ENCODE measurements around the gene HSPB9. TPM values are rescaled to one million over a fixed set of nuclear protein-coding genes. Genes with fewer than 3 reads are reported as not detected.

The HSPB9 gene
- total and polyA plus RNA-seq, 2 of the 8 experiments (the other 6 are each of a cell fraction or from before 2014, with no cell fraction given) = 0.27 to 0.30 TPM

DNA sequence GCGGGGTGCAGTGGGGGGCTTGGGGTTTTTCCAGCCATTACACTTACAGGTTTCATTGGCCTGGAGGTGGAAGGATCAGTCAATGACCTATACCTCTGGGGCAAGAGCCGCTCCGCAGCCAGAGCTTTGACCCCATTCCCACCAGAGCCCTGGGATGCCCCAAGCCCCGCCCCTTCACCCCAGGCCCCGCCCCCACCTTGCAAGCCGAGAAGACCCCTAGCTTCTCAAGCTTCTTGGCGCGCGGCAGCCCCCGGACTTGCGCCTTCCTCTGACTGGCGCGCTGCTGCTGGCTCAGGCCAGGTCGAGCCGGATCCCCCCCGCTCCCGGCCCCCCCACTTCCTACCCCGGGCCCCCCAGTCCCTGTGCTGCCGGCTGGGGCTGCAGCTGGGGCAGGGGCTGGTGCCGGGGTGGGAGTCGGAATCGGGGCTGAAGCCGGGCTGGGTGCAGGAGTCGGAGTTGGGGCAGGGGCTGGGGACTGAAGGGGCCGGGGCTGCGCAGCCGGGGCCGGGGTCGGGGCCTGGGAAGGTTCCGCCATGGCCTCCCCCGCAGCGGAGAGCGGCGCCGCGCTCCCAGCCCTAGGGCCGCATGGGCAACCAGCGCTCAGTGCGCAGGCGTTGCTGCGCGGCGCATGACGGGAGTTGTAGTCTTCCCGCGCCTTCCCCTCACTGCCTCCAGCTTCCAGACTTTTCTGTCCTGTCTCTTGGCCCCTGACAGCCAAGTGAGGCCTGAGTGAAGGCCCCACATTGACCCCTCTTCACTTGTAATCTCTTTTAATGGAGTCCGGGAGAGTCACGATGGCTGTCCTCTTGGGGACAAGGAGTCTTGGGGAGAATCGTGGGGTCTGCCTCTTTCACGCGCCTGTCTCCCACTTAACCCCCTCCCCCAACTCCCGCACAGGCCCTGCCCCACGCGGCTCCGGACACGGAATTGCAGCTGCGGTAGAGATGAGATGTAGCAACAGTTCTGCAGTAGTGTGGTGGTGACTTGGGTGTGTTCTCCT lies 1.5 kb upstream of the HSPB9 start, which contains the start of gene KAT2A (continued):
- TF ChIP-seq YY1 (IDR thresholded peaks at IDR 0.05; ENCODE audit: low read depth, low read length) = peak; percentile 50; the same call in 1 of the 2 replicates
- TF ChIP-seq BACH1 (IDR thresholded peaks at IDR 0.05; ENCODE audit: low read length) = no peak
- TF ChIP-seq, protein P1, sequence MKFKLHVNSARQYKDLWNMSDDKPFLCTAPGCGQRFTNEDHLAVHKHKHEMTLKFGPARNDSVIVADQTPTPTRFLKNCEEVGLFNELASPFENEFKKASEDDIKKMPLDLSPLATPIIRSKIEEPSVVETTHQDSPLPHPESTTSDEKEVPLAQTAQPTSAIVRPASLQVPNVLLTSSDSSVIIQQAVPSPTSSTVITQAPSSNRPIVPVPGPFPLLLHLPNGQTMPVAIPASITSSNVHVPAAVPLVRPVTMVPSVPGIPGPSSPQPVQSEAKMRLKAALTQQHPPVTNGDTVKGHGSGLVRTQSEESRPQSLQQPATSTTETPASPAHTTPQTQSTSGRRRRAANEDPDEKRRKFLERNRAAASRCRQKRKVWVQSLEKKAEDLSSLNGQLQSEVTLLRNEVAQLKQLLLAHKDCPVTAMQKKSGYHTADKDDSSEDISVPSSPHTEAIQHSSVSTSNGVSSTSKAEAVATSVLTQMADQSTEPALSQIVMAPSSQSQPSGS (IDR thresholded peaks at IDR 0.05; ENCODE audit: low read length) = no peak
- TF ChIP-seq HDAC2 (IDR thresholded peaks at IDR 0.05; ENCODE audit: borderline replicate concordance in 1 of 2, low read depth in 2 of 2, low read length in 2 of 2) = no peak
- TF ChIP-seq, protein P2, sequence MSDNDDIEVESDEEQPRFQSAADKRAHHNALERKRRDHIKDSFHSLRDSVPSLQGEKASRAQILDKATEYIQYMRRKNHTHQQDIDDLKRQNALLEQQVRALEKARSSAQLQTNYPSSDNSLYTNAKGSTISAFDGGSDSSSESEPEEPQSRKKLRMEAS (IDR thresholded peaks at IDR 0.05) = peak; percentile 77; the same call in 1 of the 2 replicates
- TF ChIP-seq KDM1A (IDR thresholded peaks at IDR 0.05; ENCODE audit: borderline replicate concordance, low read length) = no peak
- TF ChIP-seq CHD1 (IDR thresholded peaks at IDR 0.05; ENCODE audit: low read depth, low read length) = no peak
- TF ChIP-seq TCF12 (IDR thresholded peaks at IDR 0.05; ENCODE audit: low read depth, low read length) = no peak
- no peak for TF ChIP-seq TAF7 (optimal IDR thresholded peaks at IDR 0.05; ENCODE audit: borderline replicate concordance, low read depth, low read length)
- no peak for TF ChIP-seq JUN (IDR thresholded peaks at IDR 0.05; ENCODE audit: low read depth, low read length)
- TF ChIP-seq POLR2A (IDR thresholded peaks at IDR 0.05; ENCODE audit: control extremely low read depth in 1 of 2, low read depth in 2 of 2, low read length in 2 of 2) = peak in 1 of 2 experiments; percentile 81; a peak in 2 of 3 replicates
- no peak for TF ChIP-seq RFX5 (IDR thresholded peaks at IDR 0.05; ENCODE audit: borderline replicate concordance, low read depth, low read length)
- TF ChIP-seq CTCF (IDR thresholded peaks at IDR 0.05; ENCODE audit: control extremely low read depth in 1 of 3, insufficient read depth in 1 of 3, low read depth in 1 of 3, low read length in 3 of 3) = no peak
- TF ChIP-seq EZH2 (IDR thresholded peaks at IDR 0.05; ENCODE audit: low read depth, low read length, severe bottlenecking) = no peak
- no peak for TF ChIP-seq GABPA (IDR thresholded peaks at IDR 0.05; ENCODE audit: borderline replicate concordance, insufficient read depth, low read length)
- TF ChIP-seq CTBP2 (IDR thresholded peaks at IDR 0.05; ENCODE audit: borderline replicate concordance, insufficient read depth, insufficient read length, low read length) = no peak
- no peak for TF ChIP-seq EP300 (IDR thresholded peaks at IDR 0.05; ENCODE audit: borderline replicate concordance in 1 of 2, low read depth in 2 of 2, low read length in 2 of 2)
- TF ChIP-seq HDAC6 (IDR thresholded peaks at IDR 0.05; ENCODE audit: low read depth, low read length) = no peak

Data from H1 (cell line).